Stimulated activated CD8-positive, alpha-beta memory T cell treated with anti-CD3 and anti-CD28 coated beads, Interleukin-12 subunit alpha, Interleukin-12 subunit beta, amount 100 ng/mL, for 1 hour (primary cell): ENCODE data around the gene NUP210.

ENCODE experiments used
- DNase-seq: peaks from one replicate; pipeline ENCODE4 v3.0.0-alpha.2; 2020; ENCODE audit warnings: low read depth

Gene NUP210

GRCh38 chr3:13323822-13324221 is 96.3 kb downstream of the NUP210 start:
- DNase-seq = no peak

- DNase-seq = no peak
Measured at GRCh38 chr3:13322324-13322723, 97.8 kb downstream of the NUP210 start.

GRCh38 chr3:13319564-13320220 is 100.4 kb downstream of the NUP210 start:
- DNase-seq = no peak

- no peak for DNase-seq
Measured at GRCh38 chr3:13318626-13319470, 101.3 kb downstream of the NUP210 start.

GRCh38 chr3:13317596-13318320 is 102.4 kb downstream of the NUP210 start:
- no peak for DNase-seq

- DNase-seq = no peak
Measured at GRCh38 chr3:13316603-13317002, 103.5 kb downstream of the NUP210 start.

- no peak for DNase-seq
Measured at GRCh38 chr3:13314877-13315276, 105.2 kb downstream of the NUP210 start.

- DNase-seq = no peak
Measured at GRCh38 chr3:13313813-13314212, 106.3 kb downstream of the NUP210 start.

GRCh38 chr3:13309004-13309403 is 111.1 kb downstream of the NUP210 start:
- no peak for DNase-seq

- no peak for DNase-seq
Measured at GRCh38 chr3:13308380-13308801, 111.7 kb downstream of the NUP210 start.

GRCh38 chr3:13307041-13307440 is 113.1 kb downstream of the NUP210 start:
- no peak for DNase-seq

- DNase-seq = no peak
Measured at GRCh38 chr3:13305623-13306022, 114.5 kb downstream of the NUP210 start.

GRCh38 chr3:13303410-13303809 is 116.7 kb downstream of the NUP210 start:
- DNase-seq = no peak

GRCh38 chr3:13301286-13301987 is 118.7 kb downstream of the NUP210 start:
- DNase-seq = no peak

GRCh38 chr3:13300546-13301285 is 119.4 kb downstream of the NUP210 start:
- DNase-seq = no peak

GRCh38 chr3:13299531-13300155 is 120.5 kb downstream of the NUP210 start:
- DNase-seq = no peak

- DNase-seq = no peak
Measured at GRCh38 chr3:13296662-13297061, 123.5 kb downstream of the NUP210 start.

- no peak for DNase-seq
Measured at GRCh38 chr3:13294442-13295351, 125.4 kb downstream of the NUP210 start.

- no peak for DNase-seq
Measured at GRCh38 chr3:13292375-13292774, 127.7 kb downstream of the NUP210 start.

GRCh38 chr3:13290941-13291340 is 129.2 kb downstream of the NUP210 start:
- no peak for DNase-seq
